Activated CD4-positive, alpha-beta memory T cell treated with anti-CD3 and anti-CD28 coated beads for 36 hours (primary cell): Measurements from ENCODE around the gene COX6A1. TPM values are rescaled to one million over a fixed set of nuclear protein-coding genes. Genes with fewer than 3 reads are reported as not detected.
"Not testable (repeated sequence)": the region's sequence is repeated elsewhere in the genome, so short reads cannot be mapped to it uniquely, and the experiment has no call there.

Experiments used
- CTCF ChIA-PET: fragments of 350-600 bp; sonication (Branson Sonifier 250); formaldehyde crosslinking; loops from one replicate; lab custom pipeline; 2021; ENCODE audit warnings: antibody characterized with exemption, inconsistent platforms; lab: Charles Lee
- POLR2A ChIA-PET: fragments of 350-600 bp; sonication (Branson Sonifier 250); formaldehyde crosslinking; loops from one replicate; lab custom pipeline; 2021; ENCODE audit warnings: antibody characterized with exemption; lab: Charles Lee
- DNase-seq: peaks from one replicate; pipeline ENCODE4 v3.0.0-alpha.2; 2020
- H3K27ac Mint-ChIP-seq: one replicate; pipeline ENCODE4 v1.8.0; 2021; ENCODE audit warnings: mixed read lengths
- H3K27me3 Mint-ChIP-seq: one replicate; pipeline ENCODE4 v1.8.0; 2021; ENCODE audit warnings: mixed read lengths
- H3K36me3 Mint-ChIP-seq: one replicate; pipeline ENCODE4 v1.8.0; 2021; ENCODE audit warnings: mixed read lengths
- H3K4me1 Mint-ChIP-seq: one replicate; pipeline ENCODE4 v1.8.0; 2021; ENCODE audit warnings: low read depth, mixed read lengths
- H3K4me3 Mint-ChIP-seq: one replicate; pipeline ENCODE4 v1.8.0; 2021; ENCODE audit warnings: mild to moderate bottlenecking, mixed read lengths
- H3K9me3 Mint-ChIP-seq: one replicate; pipeline ENCODE4 v1.8.0; 2021; ENCODE audit warnings: mixed read lengths
- intact Hi-C: fragments of 100-400 bp; cut with micrococcal nuclease; formaldehyde crosslinking; loops from one replicate; pipeline ENCODE4 v1.15.1; 2023
- total RNA-seq, 2 experiments: library from RNA; stranded (reverse); gene quantifications; one replicate each; pipeline ENCODE4 v1.2.3, GENCODE V29; 2021

Gene COX6A1
- total RNA-seq, 2 experiments from 2014 or later = 474 to 478 TPM

DNA sequence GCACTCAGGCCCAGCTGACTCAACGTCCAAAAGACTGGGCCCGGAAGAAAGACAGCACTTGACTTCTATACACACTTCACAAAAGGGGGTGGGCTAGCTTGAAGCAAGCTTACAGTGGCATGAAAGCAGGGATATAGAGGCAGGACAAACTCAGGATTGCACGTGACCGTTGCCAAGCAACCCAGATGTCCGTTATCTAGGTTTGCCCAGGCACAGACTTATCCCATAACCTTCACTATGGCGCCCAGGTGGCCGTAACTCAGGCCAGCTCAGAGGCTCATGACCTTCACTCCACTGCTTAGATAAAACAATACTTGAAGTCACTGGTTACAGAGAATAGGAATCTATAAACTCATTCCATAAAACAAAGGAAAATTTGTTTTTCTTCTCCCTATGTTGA lies 49.6 kb downstream of the COX6A1 start:
- DNase-seq, H3K4me3 Mint-ChIP-seq, H3K27me3 Mint-ChIP-seq, CTCF ChIA-PET, POLR2A ChIA-PET, H3K9me3 Mint-ChIP-seq, H3K36me3 Mint-ChIP-seq, H3K4me1 Mint-ChIP-seq, intact Hi-C loops, H3K27ac Mint-ChIP-seq: not testable (repeated sequence)

DNA sequence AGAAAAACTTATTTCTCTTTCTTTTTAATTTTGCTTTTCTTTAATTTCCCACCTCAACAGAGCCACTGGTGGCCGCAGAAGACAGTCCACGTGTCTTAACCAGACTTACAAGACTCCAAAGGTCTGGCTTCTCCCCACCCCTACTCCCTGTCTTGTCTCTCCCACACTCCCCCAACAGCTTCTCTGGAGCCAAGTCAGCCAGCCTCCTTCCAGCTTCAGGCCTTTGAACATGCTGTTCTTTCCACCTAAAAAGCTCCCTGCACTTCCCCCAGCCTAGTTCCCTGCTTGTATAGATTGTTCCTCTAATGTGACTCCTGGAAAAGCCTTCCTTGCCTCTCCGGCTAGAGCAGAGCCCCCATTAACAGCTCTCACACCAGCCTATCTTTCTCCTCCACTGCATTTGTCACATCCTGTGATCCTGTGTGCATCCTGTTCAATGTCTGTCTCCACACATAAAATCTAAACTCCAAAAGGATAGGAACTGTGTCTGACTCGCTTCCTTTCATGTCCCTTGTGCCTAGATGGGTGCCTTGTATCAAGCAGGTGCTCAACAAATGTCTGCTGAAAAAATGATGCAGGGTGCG lies 50.2 kb downstream of the COX6A1 start:
- ChIA-PET POLR2A (no interaction called here), CTCF (interaction anchor here (0.9 kb wide), 1 partner anchor 34 kb away, joined by 3 read pairs; no protein-coding TSS in a partner anchor)
- Mint-ChIP-seq H3K4me3 (no peak overlapping the region), H3K27ac (no peak overlapping the region), H3K4me1 (no peaks in the 10 kb centered on the region), H3K27me3 (no peaks in the 10 kb centered on the region), H3K36me3 (no peaks in the 10 kb centered on the region), H3K9me3 (no peaks in the 10 kb centered on the region)
- intact Hi-C loops = no loop called here
- no peak for DNase-seq

DNA sequence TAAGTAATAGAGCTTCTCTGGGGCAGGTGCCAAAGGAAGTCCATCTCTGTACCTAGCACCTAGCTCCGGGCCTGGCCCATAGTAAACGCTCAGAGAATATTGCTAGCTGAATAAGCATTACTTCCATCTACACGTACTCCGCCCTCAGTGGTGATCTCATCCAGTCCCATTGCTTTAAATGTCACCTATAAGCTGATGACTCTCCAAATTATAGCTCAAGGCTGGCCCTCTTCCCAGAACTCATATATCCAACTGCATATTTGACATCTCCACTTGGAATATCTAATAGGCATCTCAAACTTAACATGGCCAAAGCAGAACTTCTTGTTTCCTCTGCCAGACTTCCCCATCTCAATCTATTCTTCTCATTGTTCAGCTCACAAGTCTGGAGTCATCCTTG lies 51.1 kb downstream of the COX6A1 start:
- H3K36me3 Mint-ChIP-seq = no peaks in the 10 kb centered on the region

DNA sequence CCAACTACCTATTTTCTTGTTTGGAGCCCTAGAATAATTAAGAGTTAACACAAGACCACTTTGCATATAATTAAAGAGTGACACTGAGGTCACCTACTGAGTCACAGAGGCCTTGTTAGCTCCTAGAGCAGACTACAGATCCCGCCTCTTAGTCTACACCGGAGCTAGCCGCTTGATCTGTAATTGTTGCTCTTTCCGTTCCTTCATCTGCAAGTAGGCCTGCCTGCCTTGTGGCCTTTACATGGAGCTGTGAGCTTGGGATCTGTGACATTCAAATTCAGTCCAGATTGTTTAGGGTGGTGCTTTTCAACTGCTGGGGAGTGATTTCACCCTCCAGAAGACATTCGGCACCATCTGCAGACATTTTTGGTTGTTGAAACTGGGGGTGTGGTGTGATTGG lies 52.4 kb downstream of the COX6A1 start:
- DNase-seq = no peak
- Mint-ChIP-seq H3K27ac (no peak overlapping the region), H3K36me3 (no peaks in the 10 kb centered on the region), H3K9me3 (no peaks in the 10 kb centered on the region), H3K4me3 (no peak overlapping the region), H3K4me1 (peaks cover 6% of the 10 kb centered on the region), H3K27me3 (no peaks in the 10 kb centered on the region)
- CTCF ChIA-PET = interaction anchor here (1.4 to 1.7 kb wide), 2 partner anchors 24 to 27 kb away, joined by 3 to 5 read pairs; no protein-coding TSS in a partner anchor
- POLR2A ChIA-PET = no interaction called here
- intact Hi-C loops = no loop called here

More for the DNA sequence above, 51.1 kb downstream of the COX6A1 start:
- H3K4me3 Mint-ChIP-seq = no peak overlapping the region
- ChIA-PET CTCF (interaction anchor here (0.9 to 1.0 kb wide), 2 partner anchors 23 to 35 kb away, joined by 3 read pairs; no protein-coding TSS in a partner anchor), POLR2A (no interaction called here)
- H3K27me3 Mint-ChIP-seq = no peaks in the 10 kb centered on the region
- DNase-seq = no peak
- no peaks in the 10 kb centered on the region for H3K4me1 Mint-ChIP-seq
- intact Hi-C loops = no loop called here
- no peaks in the 10 kb centered on the region for H3K9me3 Mint-ChIP-seq
- H3K27ac Mint-ChIP-seq = no peak overlapping the region

Other genes starting within 250 kb of the COX6A1 start
- gene GCN1, start 243.4 kb upstream of the COX6A1 start, total RNA-seq = 100 to 1,000 TPM; 121 TPM
- 1,000 to 10,000 TPM; 4,273 to 4,368 TPM for gene RPLP0, start 237.0 kb upstream of the COX6A1 start, total RNA-seq
- gene PXN, start 172.4 kb upstream of the COX6A1 start, total RNA-seq = 10 to 100 TPM; 74.0 to 75.0 TPM
- 1,000 to 10,000 TPM; 2,395 to 2,750 TPM for gene RNU4-2, start 146.2 kb upstream of the COX6A1 start, total RNA-seq
- gene RNU4-1, start 144.9 kb upstream of the COX6A1 start, total RNA-seq = 1,000 to 10,000 TPM; 1,180 to 1,201 TPM
- 1 to 10 TPM; 1.8 to 2.0 TPM for gene SIRT4, start 135.8 kb upstream of the COX6A1 start, total RNA-seq
- gene PLA2G1B, start 110.3 kb upstream of the COX6A1 start, total RNA-seq = not detected
- 1 to 10 TPM; 1.5 to 2.7 TPM for gene MSI1, start 68.9 kb upstream of the COX6A1 start, total RNA-seq
- gene TRIAP1, start 8.3 kb downstream of the COX6A1 start, total RNA-seq = 10 to 100 TPM; 32.2 to 34.6 TPM
- 10 to 100 TPM; 35.1 to 37.1 TPM for gene GATC, start 8.3 kb downstream of the COX6A1 start, total RNA-seq
- gene SRSF9, start 31.6 kb downstream of the COX6A1 start, total RNA-seq = 100 to 1,000 TPM; 218 to 221 TPM
- 100 to 1,000 TPM; 176 to 184 TPM for gene DYNLL1, start 58.0 kb downstream of the COX6A1 start, total RNA-seq
- 10 to 100 TPM; 30.1 to 31.6 TPM for gene COQ5, start 91.0 kb downstream of the COX6A1 start, total RNA-seq
- 100 to 1,000 TPM; 188 to 210 TPM for gene RNF10, start 96.2 kb downstream of the COX6A1 start, total RNA-seq
- 10 to 100 TPM; 54.1 to 55.7 TPM for gene POP5, start 143.3 kb downstream of the COX6A1 start, total RNA-seq
- under 1 TPM; 0.24 to 0.29 TPM for gene CABP1, start 202.5 kb downstream of the COX6A1 start, total RNA-seq
- gene MLEC, start 249.0 kb downstream of the COX6A1 start, total RNA-seq = 10 to 100 TPM; 92.9 to 93.7 TPM